RWPE1 (cell line): Measurements from ENCODE around the gene PDE4B.

Experiments
- CTCF ChIA-PET: fragments of 350-600 bp; sonication (Branson Sonifier 250); formaldehyde crosslinking; extraction: SDS; loops from one replicate; lab custom pipeline; 2021; lab: Yijun Ruan, JAX
- POLR2A ChIA-PET: fragments of 400-600 bp; formaldehyde crosslinking; extraction: SDS; loops from one replicate; lab custom pipeline; 2020; ENCODE audit warnings: antibody characterized with exemption; ENCODE audit not compliant: low non-redundant PET; lab: Yijun Ruan, JAX
- DNase-seq: peaks from one replicate; pipeline ENCODE4 v3.0.0; 2012; ENCODE audit warnings: low spot score
- H3K27ac ChIP-seq: fragments of 450-650 bp; 2 replicates; pipeline ENCODE4 v1.5.1; 2017
- CTCF ChIP-seq: fragments of 450-650 bp; conservative IDR thresholded peaks from 2 replicates; pipeline ENCODE4 v1.5.1; 2017; ENCODE audit warnings: low read depth, mild to moderate bottlenecking

The PDE4B gene

GRCh38 chr1:66207484-66207883 lies 414.8 kb downstream of the PDE4B start:
- TF ChIP-seq CTCF = no peak
- no peak overlapping the region for H3K27ac ChIP-seq
- ChIA-PET POLR2A (no interaction called here), CTCF (interaction anchor here (1.2 kb wide), 1 partner anchor 20 kb away, joined by 3 read pairs; no protein-coding TSS in a partner anchor)
- no peak for DNase-seq

- CTCF ChIA-PET = interaction anchor here (0.7 kb wide), 1 partner anchor 171 kb away, joined by 3 read pairs; no protein-coding TSS in a partner anchor
- POLR2A ChIA-PET = no interaction called here
- no peak for TF ChIP-seq CTCF
- no peak for DNase-seq
- H3K27ac ChIP-seq = no peak overlapping the region
Observed at GRCh38 chr1:66208632-66209031, 415.9 kb downstream of the PDE4B start.

DNA sequence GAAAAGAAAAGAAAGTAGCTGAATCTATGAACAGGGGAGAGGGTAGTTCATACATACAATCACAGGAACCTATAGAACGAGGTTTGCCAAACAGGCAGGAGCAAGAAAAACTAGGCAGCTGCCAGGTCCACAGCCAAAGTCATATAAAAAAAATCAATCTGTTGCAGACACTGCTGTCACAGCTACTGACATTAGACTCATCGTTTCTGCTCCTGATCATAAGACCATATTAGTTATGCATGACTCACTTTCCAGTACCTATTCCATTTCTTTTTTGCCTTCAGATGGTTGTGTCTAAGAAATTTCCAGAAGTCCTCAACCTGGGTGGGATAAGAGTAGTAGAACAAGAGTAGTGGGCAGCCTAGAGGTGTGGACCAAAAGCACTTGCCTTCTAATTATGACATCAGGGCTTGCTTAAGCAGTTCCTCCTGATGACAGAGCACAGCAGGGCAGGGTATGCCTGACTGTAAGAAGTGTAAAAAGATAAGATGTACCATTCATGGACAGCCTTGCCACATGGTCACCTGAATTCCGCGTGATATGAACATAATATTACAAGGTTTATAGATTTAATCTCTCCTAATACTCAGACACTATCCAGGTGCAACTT lies 418.0 kb downstream of the PDE4B start:
- no peak for TF ChIP-seq CTCF
- CTCF ChIA-PET = no interaction called here
- POLR2A ChIA-PET = no interaction called here
- no peak overlapping the region for H3K27ac ChIP-seq
- DNase-seq = no peak

GRCh38 chr1:66211521-66211920 lies 418.8 kb downstream of the PDE4B start:
- CTCF ChIA-PET = no interaction called here

DNA sequence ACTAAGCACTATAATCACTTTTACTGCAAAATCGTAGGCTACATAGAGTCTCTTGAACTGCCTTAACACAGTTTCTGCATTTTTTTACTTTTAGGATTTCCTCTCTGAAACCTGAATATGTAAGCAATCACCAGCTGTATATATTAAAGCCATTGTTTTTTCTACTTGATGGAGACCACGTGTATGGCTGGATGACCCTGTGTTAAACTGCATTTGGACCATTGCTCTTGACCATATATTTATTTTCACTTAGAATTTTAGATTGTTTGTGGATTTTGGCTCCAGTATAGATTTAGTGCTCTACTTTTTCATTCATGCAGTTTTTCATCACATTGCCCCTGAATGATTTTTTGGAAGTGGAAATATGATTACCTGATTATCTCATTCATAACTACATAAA lies 420.8 kb downstream of the PDE4B start:
- ChIA-PET POLR2A (no interaction called here), CTCF (no interaction called here)
- DNase-seq = no peak
- H3K27ac ChIP-seq = no peak overlapping the region
- no peak for TF ChIP-seq CTCF

More at GRCh38 chr1:66211521-66211920, 418.8 kb downstream of the PDE4B start:
- no peak overlapping the region for H3K27ac ChIP-seq
- DNase-seq = no peak
- POLR2A ChIA-PET = no interaction called here
- no peak for TF ChIP-seq CTCF

- no peak overlapping the region for H3K27ac ChIP-seq
- no peak for TF ChIP-seq CTCF
- no peak for DNase-seq
- POLR2A ChIA-PET = no interaction called here
- CTCF ChIA-PET = no interaction called here
Observed at GRCh38 chr1:66214901-66215300, 422.2 kb downstream of the PDE4B start.
